ENCODE data around the gene GLS.
"Not testable (repeated sequence)": the region's sequence is repeated elsewhere in the genome, so short reads cannot be mapped to it uniquely, and the experiment has no call there.

The GLS gene

DNA sequence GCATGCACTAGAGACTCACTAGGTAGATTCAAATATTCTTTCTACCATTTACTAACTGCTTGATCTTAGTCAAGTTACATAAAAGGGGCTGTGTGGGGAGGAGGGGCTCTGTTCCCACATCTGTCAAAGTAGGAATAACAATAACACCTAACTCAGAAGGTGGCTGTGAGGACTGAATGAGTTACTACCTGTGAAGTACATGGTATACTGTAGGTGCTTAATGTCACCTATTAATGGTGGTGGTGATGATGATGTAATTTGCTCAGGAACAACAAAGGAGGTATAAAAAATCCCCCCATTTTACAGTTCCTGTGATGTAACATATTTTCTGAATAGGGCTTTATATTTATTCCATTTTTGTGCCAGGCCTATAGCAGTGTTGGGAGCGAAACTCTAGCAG, 92.6 kb downstream of the GLS start:
- DNase-seq (ENCODE audit: low spot score): no peak

- DNase-seq (ENCODE audit: low spot score): no peak
These were observed 93.4 kb downstream of the GLS start for GRCh38 chr2:190973726-190974628.

- no peak for DNase-seq (ENCODE audit: low spot score)
These were observed 94.2 kb downstream of the GLS start for GRCh38 chr2:190974629-190975361.

- no peak for DNase-seq (ENCODE audit: low spot score)
These were observed 95.9 kb downstream of the GLS start for GRCh38 chr2:190976521-190976920.

DNA sequence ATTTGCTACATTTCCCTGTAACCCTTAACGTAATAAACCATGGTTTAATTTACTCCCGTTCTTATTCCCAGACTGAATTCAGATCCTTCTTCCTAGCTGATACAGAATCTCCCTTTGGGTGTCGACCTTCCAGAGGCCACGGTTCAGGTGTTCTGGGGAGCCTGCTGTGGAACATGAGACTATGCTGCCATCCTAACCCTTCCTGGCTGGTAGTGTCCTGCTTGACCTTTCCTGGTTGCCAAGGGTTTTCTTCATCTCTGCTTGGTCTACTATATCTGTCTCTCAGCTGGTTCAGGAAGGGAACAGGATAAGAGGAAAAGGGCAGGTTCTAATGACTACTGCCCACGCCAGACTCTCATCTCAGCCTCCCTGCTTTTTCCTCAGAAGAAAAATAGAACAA, 96.9 kb downstream of the GLS start:
- no peak for DNase-seq (ENCODE audit: low spot score)

DNA sequence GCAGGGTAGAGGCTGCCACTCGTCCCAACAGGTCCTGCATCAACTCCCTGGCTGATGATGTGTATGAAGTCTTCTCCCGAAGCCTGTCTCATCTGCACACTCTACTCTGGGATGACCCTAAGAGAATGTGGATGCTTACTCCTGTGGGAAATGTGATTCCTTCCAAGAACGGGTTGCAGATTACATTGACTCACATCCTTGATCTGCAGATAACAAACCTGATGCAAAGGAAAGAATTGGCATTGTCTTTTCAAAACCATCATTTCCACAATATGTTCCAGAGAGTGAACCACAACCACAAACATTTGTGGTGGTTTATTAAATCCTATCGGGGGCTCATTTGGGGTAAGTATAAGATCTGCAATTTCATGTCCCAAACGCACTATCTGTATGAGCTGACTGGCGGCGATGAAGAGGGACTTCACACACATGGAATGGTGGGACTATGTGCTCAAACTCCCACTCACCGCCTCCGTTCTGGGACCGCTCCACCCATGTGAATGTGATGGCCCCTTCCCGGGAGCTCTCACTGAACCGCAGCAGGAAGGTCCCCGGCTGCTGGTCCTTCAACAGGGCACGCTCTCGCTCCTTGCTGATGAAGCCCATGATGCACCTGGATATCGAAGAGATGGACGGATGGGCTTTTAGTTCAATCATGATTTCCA, 97.9 kb downstream of the GLS start:
- DNase-seq (ENCODE audit: low spot score): no peak

DNA sequence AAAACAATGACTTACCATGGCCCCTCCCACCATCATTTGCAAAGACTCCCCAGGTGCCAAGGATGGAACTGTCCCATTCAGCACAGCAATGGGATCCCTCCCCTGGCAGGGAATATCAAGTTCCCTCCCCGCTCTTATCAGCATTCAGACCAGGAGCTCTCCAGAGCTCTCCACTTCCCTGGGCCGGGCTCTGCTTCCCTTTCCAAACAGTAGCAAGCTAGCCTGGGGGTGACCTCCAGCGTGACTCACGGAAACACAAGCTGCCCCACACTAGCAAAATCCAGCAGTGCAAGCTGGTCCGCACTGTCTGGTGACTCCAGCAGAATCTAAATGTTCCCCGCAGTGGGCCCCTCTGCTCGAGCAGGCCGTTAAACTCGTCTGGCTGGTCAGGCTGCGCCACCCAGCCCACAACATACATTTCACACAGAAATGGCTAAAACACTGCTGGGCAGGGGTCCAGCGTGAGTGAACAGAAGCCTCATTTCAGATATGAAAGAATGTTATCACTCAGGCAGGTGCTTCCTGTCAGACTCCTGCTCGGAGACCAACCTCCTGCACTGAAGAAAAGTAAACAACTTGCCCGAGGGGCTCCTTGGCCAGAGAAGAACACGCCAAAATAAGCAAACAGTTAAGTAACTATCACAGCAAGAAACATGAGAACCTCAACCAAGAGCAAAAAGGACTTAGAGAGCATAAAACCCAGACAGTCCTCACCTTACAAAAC, 99.4 kb downstream of the GLS start:
- no peak for DNase-seq (ENCODE audit: low spot score)

- DNase-seq (ENCODE audit: low spot score): no peak
These were observed 100.1 kb downstream of the GLS start for GRCh38 chr2:190980630-190981209.

- no peak for DNase-seq (ENCODE audit: low spot score)
These were observed 100.7 kb downstream of the GLS start for GRCh38 chr2:190981333-190981732.

GRCh38 chr2:190981733-190982132, 101.1 kb downstream of the GLS start:
- no peak for DNase-seq (ENCODE audit: low spot score)

DNA sequence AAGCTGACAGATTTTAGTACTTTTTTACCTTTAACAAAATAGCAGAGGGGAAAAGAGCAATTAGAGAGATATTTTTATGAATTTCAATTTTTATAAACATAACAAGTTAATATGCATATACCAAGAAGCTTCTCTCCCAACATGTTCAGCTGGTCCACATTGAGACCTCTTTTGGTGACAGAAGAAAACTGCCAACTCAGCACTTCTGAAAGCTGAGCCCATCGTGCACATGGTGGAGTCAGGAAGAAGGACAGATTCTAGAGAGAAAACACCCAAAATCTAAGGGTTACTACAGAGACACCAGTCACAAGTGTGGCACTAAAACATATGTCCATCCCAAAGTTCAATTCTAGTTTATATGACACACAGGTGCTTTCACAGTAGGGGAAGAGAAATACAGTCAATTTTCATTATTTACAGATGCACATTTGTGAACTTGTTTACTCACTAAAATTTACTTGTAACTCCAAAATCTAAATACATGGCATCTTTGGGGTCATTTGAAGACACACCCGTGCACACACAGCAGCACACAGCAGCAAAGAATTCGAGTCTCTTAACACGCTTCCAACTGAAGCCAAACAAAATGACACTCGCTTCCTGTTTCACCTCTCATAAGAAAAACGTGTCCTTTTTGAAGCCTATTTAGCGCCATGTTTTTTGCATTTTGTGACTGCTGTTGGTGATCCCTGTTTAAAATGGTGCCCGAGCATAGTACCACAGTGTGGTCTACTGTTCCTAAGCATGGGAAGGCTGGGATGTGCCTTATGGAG, 101.8 kb downstream of the GLS start:
- DNase-seq (ENCODE audit: low spot score): no peak

- DNase-seq (ENCODE audit: low spot score): peak; percentile 67
These were observed 104.0 kb downstream of the GLS start for GRCh38 chr2:190984595-190984994.

DNA sequence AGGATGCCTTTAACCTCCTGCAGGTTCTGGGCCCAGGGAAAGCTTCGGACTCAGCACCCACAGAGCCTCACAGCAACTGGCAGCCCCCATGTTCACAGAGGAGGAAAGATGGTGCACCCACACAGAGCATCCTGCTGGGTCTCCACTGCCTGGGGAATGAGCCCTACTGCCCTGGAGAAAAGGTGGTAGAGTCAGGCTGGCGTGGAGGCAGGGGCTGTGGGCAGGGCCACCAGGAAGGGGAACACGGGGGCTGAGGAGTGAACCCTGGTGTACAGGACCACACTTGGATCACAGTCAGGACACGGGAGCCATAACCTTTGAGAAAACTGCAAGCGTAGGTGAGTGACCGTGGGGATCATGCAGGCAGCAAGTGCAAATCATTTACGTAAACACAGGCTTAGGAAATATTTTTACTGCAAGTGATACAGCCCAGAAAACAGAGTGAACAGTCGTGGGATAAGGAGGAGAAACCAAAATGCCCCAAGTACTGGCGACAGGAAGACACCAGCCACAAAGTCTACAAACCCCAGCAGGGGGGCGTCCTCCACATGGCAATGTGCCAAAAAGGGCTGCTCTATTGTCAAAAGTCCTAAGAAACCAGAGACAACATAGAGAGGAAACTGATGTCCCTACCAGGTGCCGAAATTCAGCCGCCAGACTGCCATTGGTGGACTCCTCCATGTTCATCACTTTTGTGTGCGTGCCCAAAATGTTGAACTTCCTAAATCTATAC, 105.8 kb downstream of the GLS start:
- DNase-seq (ENCODE audit: low spot score): no peak

DNA sequence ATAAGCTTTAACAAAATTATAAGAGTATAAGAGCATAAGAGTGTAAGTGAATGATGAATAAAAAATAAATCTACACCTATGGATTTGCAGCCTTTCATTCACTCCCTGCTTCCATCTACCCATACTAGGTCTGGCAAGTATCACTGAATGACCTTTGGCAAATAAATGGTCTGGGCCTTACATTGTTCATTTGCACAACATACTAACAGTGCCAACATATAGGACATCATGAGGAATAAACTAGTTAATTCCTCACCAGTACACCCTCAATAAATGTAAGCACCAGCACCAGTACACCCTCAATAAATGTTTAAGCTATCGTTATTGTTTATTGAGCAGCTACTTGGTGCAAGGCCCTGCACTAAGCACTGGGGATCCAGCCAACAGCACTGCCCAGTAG, 106.5 kb downstream of the GLS start:
- DNase-seq (ENCODE audit: low spot score): no peak

DNA sequence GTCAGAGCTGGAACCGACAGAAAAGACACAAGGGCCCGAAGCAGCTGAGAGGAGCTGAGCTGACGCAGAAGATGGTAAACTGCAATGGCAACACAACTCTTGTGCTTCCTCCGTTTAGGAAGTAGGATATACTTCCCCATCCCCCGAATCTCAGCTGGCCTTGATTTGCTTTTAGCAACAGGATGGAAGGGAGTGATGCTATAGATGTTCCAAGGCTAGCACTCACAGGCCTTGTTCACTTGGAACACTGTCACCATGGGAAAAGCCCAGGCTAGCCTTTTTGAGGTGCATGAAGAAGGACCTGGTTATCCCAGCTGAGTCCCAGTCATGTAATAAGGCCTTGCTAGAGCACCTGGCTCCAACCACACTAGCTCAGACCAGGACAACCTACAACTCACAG, 107.3 kb downstream of the GLS start:
- DNase-seq (ENCODE audit: low spot score): no peak

- DNase-seq (ENCODE audit: low spot score): no peak
These were observed 108.3 kb downstream of the GLS start for GRCh38 chr2:190988910-190989309.

GRCh38 chr2:190990132-190990531, 109.5 kb downstream of the GLS start:
- DNase-seq (ENCODE audit: low spot score): no peak

GRCh38 chr2:190993292-190993643, 112.6 kb downstream of the GLS start:
- no peak for DNase-seq (ENCODE audit: low spot score)

- DNase-seq (ENCODE audit: low spot score): no peak
These were observed 113.5 kb downstream of the GLS start for GRCh38 chr2:190994148-190994547.

DNA sequence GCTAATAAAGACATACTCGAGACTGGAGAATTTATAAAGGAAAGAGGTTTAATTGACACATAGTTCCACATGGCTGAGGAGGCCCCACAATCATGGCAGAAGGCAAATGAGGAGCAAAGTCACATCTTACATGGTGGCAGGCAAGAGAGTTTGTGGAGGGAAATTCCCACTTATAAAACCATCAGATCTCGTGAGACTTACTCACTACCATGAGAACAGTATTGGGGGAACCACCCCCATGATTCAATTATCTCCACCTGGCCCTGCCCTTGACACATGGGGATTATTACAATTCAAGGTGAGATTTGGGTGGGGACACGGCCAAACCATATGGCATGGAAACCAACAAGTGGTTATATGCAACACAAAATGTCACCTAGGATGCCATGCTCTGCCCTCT, 114.7 kb downstream of the GLS start:
- not testable (repeated sequence) for DNase-seq (ENCODE audit: low spot score)

Measured in AG20443 (cell line).